Activated naive CD4-positive, alpha-beta T cell (primary cell): ENCODE results near the gene MRC2.
"Not testable (repeated sequence)": the region's sequence is repeated elsewhere in the genome, so short reads cannot be mapped to it uniquely, and the experiment has no call there.

Experiments
- DNase-seq, 4 experiments: peaks; one replicate each; lab custom pipeline; 2025; lab: John Stamatoyannopoulos, UW

MRC2 gene

GRCh38 chr17:62627219-62627903 is at the start of gene MRC2:
Gene MRC2, plus strand, starts transcription at chr17:62627670. Its CDS starts 133 bp downstream, at chr17:62627803.
- no peak for DNase-seq

- DNase-seq = no peak
These were observed 48.5 kb upstream of the MRC2 start for GRCh38 chr17:62578757-62579487.

- DNase-seq = no peak
These were observed 46.5 kb upstream of the MRC2 start for GRCh38 chr17:62580947-62581346.

- no peak for DNase-seq
These were observed 45.7 kb upstream of the MRC2 start for GRCh38 chr17:62581764-62582163.

- DNase-seq = no peak
These were observed 39.9 kb upstream of the MRC2 start for GRCh38 chr17:62587554-62587953.

GRCh38 chr17:62588109-62588508 is 39.4 kb upstream of the MRC2 start:
- no peak for DNase-seq

GRCh38 chr17:62591333-62591732 is 36.1 kb upstream of the MRC2 start:
- DNase-seq = no peak

- not testable (repeated sequence) for DNase-seq
These were observed 35.6 kb upstream of the MRC2 start for GRCh38 chr17:62591822-62592221.

GRCh38 chr17:62592341-62593099 is 35.0 kb upstream of the MRC2 start:
- no peak for DNase-seq

- DNase-seq = no peak
These were observed 32.0 kb upstream of the MRC2 start for GRCh38 chr17:62595484-62595883.

GRCh38 chr17:62596662-62597061 is 30.8 kb upstream of the MRC2 start:
- no peak for DNase-seq

GRCh38 chr17:62597150-62597549 is 30.3 kb upstream of the MRC2 start:
- DNase-seq = no peak

GRCh38 chr17:62597920-62598319 is 29.6 kb upstream of the MRC2 start:
- DNase-seq = no peak

- DNase-seq = no peak
These were observed 27.4 kb upstream of the MRC2 start for GRCh38 chr17:62599964-62600657.

- DNase-seq = no peak
These were observed 26.7 kb upstream of the MRC2 start for GRCh38 chr17:62600805-62601204.

- no peak for DNase-seq
These were observed 26.0 kb upstream of the MRC2 start for GRCh38 chr17:62601471-62601870.

- DNase-seq = not testable (repeated sequence)
These were observed 23.7 kb upstream of the MRC2 start for GRCh38 chr17:62603783-62604182.

GRCh38 chr17:62605588-62605987 is 21.9 kb upstream of the MRC2 start:
- DNase-seq = no peak

- no peak for DNase-seq
These were observed 16.2 kb upstream of the MRC2 start for GRCh38 chr17:62611292-62611691.

- DNase-seq = no peak
These were observed 15.7 kb upstream of the MRC2 start for GRCh38 chr17:62611728-62612127.

GRCh38 chr17:62612289-62612688 is 15.2 kb upstream of the MRC2 start:
- DNase-seq = not testable (repeated sequence)

- DNase-seq = not testable (repeated sequence)
These were observed 14.4 kb upstream of the MRC2 start for GRCh38 chr17:62613095-62613494.
